Measurements from ENCODE around the gene MAT1A.
"Not testable (repeated sequence)": the region's sequence is repeated elsewhere in the genome, so short reads cannot be mapped to it uniquely, and the experiment has no call there.

Gene MAT1A

DNA sequence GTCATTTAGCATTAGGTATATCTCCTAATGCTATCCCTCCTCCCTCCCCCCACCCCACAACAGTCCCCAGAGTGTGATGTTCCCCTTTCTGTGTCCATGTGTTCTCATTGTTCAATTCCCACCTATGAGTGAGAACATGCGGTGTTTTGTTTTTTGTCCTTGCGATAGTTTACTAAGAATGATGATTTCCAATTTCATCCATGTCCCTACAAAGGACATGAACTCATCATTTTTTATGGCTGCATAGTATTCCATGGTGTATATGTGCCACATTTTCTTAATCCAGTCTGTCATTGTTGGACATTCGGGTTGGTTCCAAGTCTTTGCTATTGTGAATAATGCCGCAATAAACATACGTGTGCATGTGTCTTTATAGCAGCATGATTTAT lies 66.4 kb downstream of the MAT1A start:
- not testable (repeated sequence) for DNase-seq (ENCODE audit: low read depth in 2 of 2)

All from stimulated activated CD4-positive, alpha-beta T cell treated with anti-CD3 and anti-CD28 coated beads, Interleukin-15, amount 100 ng/mL, for 48 hours (primary cell).